SK-N-DZ (cell line): ENCODE data around the gene SEMA3D.
"Not testable (repeated sequence)": the region's sequence is repeated elsewhere in the genome, so short reads cannot be mapped to it uniquely, and the experiment has no call there.

ENCODE experiments used
- DNase-seq: peaks from one replicate; pipeline ENCODE4 v3.0.0-alpha.2; 2015; ENCODE audit warnings: low spot score

The SEMA3D gene

DNA sequence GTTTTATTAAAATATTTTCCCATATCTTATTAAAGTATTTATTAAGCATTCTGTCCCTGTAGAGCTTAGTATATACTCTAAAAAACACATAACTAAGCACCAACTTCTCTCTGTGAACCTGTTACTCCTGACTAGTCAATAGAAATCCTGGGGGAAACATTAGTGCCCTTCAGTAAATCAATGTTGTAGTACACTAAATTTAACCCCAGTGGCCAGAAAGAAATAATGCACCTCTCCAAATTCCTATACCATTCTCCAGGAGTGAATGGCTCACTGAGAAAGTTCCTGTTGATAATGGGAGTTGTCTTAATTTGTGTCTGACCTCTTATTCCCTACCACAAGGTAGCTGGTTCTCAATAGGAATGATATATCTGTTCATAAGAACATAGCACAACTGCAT lies 188.2 kb downstream of the SEMA3D start:
- no peak for DNase-seq

DNA sequence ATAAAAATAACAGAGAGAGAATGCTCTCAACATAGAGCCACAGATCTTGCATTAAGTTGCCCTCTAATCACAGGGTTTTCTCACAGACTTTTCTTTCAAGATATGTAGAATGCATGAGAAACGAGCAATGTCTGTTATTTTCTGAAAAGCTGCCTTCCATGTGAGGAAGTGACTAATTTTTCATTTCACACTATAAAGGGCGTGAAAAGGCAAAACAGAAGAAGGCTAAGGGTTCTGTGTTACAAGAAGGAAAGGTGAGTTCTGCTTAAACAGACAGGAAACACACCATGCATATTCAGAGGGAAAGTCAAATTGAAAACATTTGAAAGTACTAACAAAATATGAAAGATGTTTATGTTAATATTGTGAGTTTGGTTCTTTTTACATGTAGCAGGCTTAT lies 189.2 kb downstream of the SEMA3D start:
- no peak for DNase-seq

DNA sequence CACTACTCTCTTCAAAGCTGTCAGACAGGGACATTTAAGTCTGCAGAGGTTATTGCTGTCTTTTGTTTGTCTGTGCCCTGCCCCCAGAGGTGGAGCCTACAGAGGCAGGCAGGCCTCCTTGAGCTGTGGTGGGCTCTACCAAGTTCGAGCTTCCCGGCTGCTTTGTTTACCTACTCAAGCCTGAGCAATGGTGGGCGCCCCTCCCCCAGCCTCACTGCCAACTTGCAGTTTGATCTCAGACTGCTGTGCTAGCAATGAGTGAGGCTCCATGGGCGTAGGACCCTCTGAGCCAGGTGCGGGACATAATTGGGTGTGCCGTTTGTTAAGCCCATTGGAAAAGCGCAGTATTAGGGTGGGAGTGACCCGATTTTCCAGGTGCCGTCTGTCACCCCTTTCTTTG lies 193.9 kb downstream of the SEMA3D start:
- DNase-seq = not testable (repeated sequence)

DNA sequence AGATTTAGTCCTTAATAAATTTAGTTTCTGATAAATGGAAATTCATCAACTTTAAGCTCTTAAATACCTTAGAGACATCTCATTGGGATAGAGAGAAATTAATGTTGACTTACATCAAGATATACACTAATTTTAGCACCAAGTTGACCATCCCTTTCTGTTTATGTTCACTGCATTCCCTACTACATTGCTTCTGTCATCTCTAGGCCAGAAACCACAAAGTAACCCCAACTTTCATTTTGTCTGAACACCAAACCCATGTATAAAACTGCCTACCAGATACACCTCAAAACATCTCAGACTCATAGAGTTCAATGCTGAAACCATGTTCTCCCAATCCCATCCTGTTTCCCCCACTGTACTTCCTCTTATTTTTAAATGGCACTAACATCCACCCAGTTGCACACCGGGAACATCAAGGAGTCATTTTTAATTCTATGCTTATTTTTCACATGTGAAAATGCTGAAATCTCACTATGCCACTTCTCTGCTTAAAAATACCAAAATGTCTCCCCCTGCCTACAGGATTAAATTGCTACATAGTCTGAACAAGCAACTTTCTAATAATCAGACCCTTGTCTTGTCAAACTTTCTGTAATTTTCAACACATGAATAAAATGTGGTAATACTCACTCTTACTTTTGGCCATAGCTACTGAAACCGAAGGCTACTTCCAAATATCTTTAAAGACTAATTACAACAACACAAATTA lies 201.6 kb downstream of the SEMA3D start:
- no peak for DNase-seq

DNA sequence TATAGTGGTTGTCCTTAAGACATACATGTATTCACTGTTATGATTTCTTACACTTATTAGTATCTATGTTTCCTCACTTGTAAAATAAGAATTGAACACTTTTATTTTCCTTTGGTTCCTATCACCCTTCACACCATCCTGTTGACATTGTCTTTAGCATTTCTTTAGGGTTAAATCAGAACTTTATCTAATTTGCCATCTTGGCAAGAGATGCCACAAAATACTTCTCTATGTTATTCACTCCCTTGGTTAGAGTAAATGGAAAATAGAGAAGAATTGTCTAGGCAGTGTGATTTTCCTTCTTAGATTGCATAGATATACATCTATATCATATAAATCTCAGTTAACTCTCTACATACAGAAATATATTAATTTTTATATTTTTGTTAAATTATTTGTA lies 204.7 kb downstream of the SEMA3D start:
- no peak for DNase-seq

DNA sequence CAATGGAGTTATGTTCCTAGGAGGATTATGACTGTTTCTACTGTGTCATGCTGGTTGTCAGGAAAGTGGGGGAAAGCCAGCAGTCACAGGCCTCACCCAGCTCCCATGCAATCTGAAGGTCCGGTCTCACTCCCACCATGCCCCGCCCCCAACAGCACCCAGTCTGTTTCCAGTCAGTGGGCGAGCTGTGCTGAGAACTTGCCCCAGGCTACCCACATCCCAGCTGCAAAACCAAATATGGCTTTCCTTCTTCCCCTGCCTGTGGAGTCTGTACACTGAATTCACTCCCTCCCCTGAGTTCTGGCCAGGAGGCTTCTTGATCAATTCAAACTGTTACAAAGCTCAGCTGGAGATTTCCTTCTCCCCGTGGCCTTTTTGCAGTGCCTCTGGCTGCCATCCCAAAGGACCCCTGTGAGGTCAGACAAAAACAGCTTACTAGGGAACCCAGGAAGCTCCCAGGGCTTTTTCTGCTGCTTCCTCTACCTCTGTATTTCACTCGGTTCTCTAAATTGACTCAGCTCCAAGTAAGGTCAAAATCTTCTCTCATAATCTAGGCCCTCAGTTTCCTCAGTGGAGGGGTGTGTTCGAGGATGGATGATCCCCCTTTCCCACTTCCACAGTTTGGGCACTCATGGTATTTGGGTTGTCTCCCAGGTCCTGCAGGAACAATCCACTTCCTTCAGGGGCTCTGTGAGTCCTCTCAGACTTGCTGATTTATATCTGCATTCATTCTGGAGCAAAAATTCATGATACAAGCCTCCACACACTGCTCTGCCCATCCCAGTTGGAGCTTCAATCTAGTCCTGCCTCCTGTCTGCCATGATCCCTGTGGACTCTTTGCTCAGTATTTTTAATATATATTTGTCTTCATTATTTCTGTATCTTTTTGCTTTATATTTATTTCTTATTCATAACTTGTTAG lies 205.5 kb downstream of the SEMA3D start:
- no peak for DNase-seq

DNA sequence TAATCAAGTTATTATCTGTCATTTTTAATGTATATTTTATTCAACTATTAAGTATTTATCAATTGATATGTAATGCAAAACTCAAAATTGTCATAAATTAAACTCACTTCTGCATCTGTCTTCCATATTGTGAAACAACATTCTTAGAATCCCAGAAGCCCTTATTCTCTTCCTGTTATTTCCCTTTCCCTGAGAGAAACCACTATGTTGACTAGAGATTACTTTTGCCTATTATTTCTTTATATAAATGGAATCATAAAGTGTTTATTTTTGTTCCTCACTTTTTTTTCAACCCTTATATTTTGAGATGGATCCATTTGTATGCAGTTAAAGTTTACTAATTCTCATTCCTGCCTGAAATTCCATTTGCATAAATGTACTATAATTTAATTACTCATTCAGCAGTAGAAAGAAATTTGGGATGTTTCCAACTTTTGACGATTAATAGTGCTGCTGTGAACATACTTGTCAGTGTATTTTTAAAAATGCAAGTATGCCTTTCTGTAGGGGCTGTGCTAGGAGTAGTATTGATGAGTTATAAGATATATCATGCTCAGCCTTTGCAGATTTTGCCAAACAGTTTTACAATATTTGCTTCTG lies 211.2 kb downstream of the SEMA3D start:
- no peak for DNase-seq

DNA sequence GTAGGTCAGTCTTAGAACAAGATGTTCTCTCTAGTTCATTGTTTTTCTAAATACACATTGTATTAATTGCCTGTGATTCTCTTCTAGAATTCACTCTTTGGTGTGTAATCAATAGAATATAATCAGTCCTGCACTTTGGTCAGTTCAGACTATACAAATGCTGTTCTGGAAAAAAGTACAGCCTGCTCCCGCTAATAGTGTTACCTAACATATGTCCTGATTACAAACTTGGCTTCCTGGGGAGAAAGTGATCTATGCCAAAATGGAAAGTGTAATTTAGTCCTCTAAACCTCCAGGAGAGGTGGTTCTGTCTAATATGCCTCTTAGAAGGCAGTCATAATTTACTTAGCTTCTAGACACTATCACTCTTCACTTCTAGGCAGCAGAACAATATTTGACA lies 215.5 kb downstream of the SEMA3D start:
- DNase-seq = no peak

DNA sequence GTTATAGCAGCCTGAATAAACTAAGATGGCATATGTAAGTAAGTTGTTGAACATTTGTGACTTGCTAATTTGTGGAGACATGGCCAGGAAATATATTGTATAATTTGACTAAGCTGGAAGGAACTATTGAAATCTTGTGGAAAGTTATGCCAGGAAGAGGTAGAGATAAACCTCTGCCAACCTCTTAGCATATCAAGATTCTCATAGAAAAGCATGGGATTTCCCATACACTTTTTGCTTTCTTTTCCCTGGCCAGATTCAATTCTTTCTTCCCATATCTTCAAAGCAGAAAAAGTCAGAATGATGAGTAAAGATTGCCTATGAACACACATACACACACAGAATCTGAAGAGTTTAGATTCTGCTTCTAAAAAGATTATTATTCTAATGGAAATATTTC lies 216.2 kb downstream of the SEMA3D start:
- DNase-seq = no peak

DNA sequence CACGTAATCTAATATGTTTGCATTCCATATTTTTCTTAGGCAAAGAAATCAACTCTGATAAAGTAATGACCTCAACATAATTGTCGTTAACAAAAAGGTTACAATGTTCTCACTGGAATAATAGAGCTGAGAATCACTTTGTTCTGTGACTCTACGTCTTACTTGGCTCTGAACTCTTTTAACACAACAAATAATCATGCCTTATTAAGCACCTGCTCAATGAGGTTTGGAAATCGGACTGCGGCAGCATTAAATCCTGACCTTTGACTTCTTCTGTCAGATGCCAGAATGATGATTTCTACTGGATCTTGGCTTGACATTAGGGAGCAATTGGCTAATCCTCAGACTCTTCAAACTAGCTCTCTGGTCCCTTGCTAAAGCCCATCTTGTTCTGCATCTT lies 233.6 kb downstream of the SEMA3D start:
- DNase-seq = peak; percentile 26

DNA sequence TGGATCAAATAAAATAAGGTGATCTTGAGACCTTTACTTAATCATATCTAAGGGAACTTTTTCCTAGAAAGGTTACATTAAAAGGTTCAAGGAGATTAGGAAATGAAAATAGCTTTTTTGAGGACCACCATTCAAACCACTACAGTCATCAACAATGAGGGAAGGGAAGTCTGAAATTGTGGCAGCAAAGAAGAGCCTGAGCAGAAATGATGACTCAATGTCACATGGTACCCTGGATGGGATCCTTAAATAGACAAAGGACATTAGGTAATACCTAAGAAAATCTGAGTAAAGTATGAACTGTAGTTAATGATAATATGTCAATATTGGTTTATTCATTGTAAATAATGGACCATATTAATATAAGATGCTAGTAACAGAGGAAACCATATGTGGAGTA lies 236.0 kb downstream of the SEMA3D start:
- no peak for DNase-seq

DNA sequence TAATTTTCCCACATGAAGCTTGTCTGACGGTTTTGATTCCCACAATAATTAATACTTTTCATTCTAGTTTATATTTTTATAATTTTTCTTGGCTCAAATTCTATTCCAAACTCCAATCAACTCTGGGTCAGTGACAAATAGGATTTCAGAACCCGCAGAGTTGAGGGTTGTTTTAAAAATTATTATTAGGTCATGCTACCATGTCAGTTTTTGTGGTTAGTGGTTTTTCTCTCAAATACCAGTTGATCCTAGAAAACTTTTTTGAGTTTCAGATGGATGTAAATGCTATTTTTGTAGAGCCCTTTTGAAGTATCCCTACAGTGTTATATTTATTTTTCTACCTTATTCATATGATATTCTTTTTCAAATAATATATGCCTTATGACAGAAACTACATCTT lies 237.4 kb downstream of the SEMA3D start:
- DNase-seq = no peak

DNA sequence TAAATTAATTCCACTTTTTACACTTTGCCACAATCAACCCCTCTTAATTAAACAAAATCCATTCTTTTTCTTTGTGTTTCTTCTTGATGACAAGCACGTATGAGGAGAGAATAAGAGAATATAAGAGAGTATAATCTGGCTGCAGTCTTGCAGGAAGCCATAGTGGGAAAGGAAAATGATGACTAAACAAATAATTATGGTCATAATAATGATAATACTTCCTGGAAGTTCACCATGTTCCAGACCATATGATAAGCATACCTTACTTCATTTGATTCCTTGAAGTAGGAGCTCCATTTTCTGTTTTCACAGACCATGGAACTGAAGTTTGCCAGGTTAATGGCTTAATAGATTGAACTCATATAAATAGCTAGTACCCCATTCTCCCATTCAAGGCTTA lies 237.8 kb downstream of the SEMA3D start:
- no peak for DNase-seq

DNA sequence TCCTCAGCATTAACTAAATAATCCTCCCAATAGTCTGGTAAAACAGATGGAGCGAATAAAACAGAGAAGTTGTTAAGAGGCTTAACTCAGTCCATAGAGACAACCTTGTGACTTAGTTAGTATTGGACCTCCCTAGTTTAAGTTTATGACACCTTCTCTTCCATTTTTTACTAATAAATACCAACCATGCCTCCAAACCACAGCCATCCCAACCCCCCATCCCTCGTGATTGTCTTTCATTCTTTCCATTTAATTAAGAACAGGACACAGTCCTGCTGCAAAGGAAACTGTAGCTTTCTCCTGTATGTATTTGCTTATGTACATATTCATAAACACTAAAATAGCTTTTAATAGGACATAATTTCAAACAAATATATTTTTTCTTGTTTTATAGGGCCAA lies 238.2 kb downstream of the SEMA3D start:
- no peak for DNase-seq

DNA sequence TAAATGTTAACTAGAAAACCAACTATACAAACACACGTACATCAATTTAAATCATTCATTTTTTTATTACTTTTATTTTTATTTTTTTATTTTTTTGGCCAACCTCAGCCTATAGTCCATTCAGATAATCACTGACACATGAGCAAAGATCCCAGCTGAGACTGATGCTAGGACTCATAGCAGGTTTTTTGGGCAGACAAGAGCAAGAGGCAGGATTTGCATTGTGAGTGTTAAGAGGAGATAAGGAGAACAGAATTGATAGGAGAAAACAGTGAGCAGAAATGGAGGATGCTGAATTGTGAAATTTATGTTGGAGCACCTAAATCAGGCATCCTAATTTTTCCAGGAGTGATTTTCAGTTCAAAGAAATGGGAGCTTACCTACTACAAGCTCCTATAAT lies 240.3 kb downstream of the SEMA3D start:
- DNase-seq = no peak
